ENCODE measurements around the gene ADAMTS19.
"Not testable (repeated sequence)": the region's sequence is repeated elsewhere in the genome, so short reads cannot be mapped to it uniquely, and the experiment has no call there.

The ADAMTS19 gene, protein sequence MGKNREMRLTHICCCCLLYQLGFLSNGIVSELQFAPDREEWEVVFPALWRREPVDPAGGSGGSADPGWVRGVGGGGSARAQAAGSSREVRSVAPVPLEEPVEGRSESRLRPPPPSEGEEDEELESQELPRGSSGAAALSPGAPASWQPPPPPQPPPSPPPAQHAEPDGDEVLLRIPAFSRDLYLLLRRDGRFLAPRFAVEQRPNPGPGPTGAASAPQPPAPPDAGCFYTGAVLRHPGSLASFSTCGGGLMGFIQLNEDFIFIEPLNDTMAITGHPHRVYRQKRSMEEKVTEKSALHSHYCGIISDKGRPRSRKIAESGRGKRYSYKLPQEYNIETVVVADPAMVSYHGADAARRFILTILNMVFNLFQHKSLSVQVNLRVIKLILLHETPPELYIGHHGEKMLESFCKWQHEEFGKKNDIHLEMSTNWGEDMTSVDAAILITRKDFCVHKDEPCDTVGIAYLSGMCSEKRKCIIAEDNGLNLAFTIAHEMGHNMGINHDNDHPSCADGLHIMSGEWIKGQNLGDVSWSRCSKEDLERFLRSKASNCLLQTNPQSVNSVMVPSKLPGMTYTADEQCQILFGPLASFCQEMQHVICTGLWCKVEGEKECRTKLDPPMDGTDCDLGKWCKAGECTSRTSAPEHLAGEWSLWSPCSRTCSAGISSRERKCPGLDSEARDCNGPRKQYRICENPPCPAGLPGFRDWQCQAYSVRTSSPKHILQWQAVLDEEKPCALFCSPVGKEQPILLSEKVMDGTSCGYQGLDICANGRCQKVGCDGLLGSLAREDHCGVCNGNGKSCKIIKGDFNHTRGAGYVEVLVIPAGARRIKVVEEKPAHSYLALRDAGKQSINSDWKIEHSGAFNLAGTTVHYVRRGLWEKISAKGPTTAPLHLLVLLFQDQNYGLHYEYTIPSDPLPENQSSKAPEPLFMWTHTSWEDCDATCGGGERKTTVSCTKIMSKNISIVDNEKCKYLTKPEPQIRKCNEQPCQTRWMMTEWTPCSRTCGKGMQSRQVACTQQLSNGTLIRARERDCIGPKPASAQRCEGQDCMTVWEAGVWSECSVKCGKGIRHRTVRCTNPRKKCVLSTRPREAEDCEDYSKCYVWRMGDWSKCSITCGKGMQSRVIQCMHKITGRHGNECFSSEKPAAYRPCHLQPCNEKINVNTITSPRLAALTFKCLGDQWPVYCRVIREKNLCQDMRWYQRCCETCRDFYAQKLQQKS
- total RNA-seq = 0 to 0.06 reads per million in 2 experiments

DNA sequence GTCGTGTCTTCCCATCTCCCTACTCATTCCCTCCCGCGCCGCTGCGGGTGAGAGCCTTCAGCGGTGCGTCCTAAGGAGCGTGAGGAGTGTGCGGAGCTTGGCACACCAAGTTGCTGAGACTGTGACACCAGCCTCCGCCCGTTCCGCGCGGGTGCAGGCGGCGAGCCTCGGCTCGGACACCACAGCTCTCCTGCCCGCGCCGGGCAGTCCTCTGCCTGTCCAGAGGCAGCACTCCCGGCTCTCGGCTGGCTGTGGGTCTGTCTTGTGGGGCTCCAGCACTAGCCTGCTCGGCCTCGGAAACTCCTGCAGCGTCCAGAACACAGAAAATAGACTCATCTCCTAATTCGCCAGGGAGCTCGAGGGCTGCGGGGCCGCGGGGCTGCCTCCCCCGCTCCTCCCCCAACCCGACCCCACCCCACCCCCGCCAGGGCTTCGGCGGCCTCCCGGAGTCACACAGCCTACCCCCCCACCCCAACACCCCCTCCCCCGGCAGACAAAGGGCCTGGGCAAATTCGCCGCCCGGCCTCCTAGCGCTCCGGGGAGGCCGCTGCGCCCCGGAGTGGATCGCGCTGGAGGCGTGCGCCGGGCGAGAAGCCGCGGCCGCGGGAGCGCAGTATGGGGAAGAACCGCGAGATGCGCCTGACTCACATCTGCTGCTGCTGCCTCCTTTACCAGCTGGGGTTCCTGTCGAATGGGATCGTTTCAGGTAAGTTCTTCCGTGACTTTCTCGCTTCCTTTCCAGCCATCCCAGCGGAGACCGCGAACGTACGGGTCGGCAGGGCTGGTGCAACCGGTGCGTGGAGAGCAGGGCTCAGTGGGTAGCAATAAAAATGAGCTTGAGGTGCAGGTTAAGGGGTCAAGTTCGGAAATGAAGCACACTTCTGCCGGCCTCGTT lies at the start of gene ADAMTS19:
Gene ADAMTS19, plus strand, starts transcription at position 522 of the 895 bp plus-strand sequence. Its CDS starts 94 bp downstream, at position 616.
- DNase-seq (ENCODE audit: low read depth) = no peak

DNA sequence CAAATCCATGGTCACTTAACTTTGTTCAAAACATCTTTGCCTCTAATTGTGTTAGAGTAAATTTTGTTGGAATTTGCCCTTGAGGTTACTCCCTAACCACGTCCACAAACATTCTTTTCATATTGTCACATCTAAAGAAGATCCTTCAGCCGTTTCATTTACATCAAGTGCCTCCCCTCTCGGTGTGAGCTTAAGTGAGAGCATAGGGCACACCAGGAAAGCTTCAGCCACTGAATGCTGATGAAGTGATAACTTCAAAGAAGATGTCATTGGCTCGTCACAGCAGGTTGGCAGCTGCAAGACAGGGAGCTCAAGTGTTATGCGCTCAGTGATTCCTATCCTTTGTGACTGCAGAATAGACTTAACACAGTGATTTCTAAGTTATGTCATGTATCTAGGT lies 49.6 kb upstream of the ADAMTS19 start:
- DNase-seq (ENCODE audit: low read depth) = no peak

DNA sequence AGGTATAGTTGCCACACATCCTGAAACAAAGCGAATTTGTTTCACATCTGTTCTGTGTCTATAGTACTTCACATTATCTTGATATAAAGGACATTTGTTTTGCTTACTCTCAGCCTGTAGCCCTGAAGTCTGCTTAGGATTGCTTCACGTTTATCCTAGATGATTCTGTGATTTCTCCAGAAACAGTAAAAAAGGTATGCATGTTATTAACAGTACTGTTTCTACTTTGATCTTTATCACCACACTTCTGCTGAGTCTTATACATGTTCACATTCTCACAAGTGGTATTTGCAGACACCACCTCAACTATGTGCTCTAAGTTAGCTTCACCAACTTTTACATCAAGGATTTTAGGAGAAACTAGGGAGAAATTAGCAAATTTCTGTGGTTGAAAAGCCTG lies 47.4 kb upstream of the ADAMTS19 start:
- DNase-seq (ENCODE audit: low read depth) = no peak

DNA sequence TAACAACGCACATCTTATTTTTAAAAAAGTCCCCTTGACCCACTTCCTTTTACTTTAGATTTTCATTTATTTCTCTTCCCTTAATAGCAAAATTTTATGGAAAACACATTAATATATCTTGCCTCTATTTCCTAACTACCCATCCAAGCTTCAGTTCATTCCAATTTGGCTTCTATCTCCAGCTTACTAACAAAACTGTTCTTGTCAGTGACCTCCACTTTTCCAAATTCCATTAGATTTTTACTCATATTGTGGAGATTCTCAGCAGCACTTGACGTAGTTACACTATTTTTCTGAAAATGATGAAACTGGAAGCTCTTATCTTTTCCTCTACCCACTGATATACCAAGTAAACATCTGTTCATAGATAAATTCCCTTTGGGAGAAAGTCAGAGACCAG lies 46.5 kb upstream of the ADAMTS19 start:
- no peak for DNase-seq (ENCODE audit: low read depth)

DNA sequence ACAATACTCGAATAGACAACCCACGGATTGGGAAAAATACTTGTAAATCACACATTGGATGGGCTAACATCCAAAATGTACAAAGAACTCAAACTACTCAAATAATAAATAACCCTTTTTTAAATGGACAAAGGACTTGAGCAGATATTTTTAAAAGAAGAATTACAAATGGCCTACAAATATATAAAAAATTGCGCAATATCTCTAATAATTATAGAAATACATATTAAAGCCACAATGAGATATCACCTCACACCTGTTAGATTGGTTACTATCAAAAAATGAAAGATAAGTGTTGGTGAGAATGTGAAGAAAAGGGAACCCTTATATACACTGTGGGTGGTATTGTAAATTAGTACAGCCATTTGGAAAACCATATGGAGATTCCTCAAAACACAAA lies 40.8 kb upstream of the ADAMTS19 start:
- DNase-seq (ENCODE audit: low read depth) = no peak

DNA sequence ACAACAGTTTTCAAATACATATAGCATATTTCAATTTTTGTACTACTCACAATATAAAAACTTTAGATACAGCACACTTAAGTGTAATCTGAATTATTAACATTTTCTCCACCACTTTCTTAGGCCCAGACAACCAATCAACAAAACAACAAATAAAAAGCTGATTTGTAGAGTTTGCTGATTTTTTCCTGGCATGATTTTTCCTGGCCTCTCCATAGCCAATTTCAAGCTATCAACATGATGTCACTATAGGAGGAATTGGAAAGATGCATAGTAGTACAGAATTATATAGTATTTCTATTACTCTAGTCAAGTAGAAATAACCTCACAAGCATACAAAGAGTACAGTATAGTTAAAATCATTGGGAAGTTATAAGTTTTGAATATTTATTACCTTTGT lies 35.1 kb upstream of the ADAMTS19 start:
- DNase-seq (ENCODE audit: low read depth) = no peak

DNA sequence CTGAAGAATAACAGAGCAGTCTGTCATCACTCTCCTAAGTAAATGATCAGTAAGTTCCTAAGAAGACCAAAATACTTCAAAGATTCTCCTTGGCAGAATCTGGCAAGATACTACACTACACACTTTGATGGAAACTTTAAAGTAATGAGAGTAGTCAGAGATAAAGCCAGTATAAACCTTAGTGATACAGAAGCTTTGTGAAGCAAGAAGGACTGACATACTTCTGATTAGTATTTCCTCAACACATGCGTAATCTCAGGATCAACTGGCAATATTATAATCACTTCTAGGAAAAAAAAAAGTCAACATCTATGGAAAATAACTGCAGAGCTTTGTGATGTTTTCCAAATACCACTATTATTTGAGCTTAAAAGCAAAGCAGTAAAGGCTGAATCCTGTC lies 34.0 kb upstream of the ADAMTS19 start:
- DNase-seq (ENCODE audit: low read depth) = no peak

DNA sequence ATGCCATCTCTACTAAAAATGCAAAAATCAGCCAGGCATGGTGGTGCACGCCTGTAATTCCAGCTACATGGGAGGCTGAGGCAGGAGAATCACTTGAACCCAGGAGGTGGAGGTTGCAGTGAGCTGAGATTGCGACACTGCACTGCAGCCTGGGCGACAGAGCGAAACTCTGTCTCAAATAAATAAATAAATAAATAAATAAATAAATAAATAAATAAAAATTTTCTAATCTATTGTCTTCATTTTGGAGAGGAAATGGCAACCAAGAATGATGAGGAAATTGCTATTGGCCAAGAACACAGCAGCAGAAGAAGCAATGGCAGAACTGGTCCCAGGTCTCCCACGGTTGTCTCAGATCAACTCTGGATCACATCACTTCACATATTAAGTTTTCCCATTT lies 31.5 kb upstream of the ADAMTS19 start:
- DNase-seq (ENCODE audit: low read depth) = not testable (repeated sequence)

DNA sequence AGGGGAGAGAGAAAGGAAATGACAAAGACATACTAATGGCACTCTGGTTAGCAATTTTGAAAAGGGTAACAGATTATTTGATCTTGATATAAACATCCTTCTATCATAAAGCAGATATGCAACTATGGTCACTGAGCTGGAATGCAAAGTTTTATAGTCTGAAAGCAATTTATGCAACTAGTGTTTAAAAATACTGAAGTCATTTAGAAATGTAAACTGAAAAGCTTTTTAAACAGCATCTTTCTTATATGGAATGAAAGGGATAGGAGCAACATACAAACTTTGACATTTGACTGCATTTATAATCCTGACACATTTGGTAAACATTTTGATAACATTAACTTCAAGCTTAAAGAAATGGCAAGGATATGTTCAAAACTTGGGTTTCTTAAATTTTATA lies 28.7 kb upstream of the ADAMTS19 start:
- no peak for DNase-seq (ENCODE audit: low read depth)

DNA sequence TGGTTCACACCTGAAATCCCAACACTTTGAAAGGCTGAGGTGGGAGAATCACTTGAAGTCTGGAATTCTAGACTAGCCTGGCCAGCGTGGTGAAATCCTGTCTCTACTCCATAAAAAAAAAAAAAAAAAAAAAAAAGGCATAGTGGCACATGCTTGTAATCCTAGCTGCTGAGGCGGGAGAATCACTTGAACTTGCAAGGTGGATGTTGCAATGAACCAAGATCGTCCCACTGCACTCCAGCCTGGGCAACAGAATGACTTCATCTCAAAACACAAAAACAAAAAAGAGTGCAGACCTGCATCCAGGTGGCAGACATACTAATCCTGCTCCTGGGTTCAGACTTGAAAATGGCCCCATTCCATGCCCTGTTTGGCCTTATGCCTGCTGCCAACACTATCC lies 21.8 kb upstream of the ADAMTS19 start:
- no peak for DNase-seq (ENCODE audit: low read depth)

DNA sequence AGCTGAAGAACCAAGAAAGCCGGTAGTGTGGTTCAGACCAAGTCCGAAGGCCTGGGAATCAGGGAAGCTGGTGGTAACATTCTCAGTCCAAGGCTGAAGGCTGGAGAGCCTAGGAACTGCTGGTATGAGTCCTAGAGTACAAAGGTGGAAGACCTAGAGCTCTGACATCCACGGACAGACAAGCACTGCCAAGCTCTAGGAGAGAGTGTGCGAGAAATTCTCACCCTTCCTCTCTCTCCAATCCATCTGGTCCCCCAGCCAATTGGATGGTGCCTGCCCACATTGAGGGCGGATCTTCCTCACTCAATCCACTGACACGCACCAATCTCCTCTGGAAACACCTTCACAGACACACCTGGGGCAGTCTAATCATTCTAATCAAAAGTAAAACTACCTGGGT lies 19.7 kb upstream of the ADAMTS19 start:
- no peak for DNase-seq (ENCODE audit: low read depth)

DNA sequence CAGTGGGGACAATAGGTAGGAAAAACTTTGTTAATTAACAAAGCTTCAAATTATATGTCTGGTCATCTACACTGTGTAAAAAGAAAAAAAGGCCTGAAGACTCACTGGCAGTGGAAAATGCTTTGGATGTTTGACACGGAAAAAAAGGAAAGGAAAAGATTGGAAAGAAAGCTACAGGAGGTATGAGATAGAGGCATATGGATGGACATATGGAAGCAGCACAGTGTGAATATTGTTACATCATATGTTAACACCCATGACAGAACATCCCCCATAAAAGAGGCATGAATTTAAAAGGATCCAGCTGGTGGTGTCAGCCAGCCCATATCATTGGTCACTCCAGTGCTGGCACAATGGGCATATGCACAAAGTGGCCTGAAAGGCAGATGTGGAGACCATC lies 19.0 kb upstream of the ADAMTS19 start:
- DNase-seq (ENCODE audit: low read depth) = no peak

DNA sequence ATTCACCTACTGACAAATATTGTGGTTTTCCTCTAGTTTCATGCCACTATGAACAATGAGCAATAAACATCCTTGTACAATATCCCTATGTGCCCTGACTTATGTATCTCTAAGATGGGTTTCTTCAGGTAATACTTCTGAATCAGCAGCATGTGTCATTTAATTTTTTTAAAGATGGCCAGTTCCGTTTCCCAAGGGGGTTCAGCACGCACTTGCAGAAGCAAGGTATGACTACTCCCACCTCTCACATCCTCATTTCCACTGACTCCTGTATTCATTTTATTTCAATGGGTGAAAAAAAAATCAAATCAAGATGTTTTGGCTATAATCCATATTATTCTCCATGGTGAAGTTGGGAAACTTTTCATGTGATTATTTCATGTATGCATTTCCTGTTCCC lies 14.7 kb upstream of the ADAMTS19 start:
- DNase-seq (ENCODE audit: low read depth) = no peak

DNA sequence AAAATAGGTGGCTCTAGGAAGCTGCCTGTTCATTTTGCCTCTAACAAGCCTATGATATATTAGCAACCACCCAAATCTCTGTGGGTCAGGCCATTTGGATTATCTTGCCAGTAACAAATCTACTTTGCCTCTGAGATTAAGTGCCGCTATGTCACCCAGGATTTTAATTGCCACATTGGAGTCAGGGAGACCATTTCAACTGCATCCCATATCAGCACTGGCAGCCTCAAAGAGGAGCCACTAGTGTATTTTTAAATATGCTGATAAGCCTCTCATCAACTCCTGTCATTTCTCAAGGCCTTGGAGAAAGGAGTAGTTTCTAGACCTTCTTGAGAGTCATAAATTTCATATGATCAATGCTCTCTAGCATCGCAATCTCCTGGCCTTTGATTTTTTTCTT lies 12.1 kb upstream of the ADAMTS19 start:
- DNase-seq (ENCODE audit: low read depth) = no peak

DNA sequence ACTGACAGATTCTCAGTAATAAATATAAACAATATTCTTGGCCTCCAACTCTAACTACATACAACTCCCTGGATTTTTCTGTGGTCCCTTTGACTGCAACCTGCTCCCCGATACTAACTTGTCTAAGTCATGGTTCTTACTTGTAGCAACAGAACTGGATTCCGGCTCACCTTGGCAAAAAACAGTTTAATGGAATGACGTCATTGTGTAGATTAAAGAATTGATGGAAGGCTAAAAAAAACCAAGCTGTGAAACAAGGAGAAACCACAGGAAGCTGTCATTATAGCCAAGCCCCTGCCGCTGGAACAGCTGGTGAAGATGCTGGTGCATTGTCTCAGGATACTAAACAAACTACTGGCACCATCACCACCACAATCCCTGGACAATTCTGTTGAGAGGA lies 11.4 kb upstream of the ADAMTS19 start:
- DNase-seq (ENCODE audit: low read depth) = no peak

DNA sequence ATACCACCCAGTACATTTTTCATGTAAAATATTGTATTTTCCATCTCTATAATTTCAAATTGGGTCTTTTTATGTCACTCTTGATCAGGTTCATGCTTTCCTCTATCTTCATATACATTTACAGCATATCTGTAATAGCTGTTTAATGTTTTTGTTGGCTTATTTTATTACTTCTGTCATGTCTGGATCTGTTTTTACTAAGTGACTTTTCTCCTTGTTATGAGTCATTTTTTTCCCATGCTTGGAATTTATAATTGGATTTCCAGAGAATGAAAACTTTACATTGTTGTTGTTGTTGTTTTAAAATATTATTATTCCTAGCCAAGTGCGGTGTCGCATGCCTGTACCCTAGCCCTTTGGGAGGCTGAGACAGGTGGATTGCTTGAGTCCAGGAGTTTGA lies 5.6 kb upstream of the ADAMTS19 start:
- DNase-seq (ENCODE audit: low read depth) = no peak

DNA sequence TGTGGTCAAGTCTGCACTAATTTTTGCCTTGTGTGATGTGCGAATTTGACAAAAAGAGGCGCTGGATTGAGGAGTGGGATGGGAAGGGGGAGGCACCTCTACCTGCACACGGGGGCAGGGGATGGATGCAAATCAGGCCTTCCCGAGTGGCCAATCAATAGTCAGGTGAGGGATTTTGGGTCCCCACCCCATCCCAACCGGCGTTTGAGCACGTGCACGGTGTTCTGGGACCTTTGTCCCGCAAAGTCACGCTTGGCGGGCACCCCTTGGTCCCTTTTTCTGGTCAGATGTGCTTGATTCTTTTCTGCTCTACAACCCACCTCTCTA lies 685 bp upstream of the ADAMTS19 start:
- DNase-seq (ENCODE audit: low read depth) = no peak

DNA sequence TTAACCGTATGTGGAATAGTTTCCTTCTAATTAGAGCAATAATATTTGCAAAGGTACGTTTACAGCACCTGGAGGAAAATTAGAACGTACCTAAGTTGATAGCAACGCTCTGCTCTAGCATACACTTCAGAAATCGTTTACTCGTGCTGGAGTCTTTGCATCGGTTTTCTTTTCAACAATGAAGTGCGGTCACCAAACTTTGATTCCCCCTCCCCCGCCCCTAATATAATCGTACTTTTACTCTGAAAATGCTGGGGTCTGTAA lies 506 bp downstream of the ADAMTS19 start:
- DNase-seq (ENCODE audit: low read depth) = no peak

DNA sequence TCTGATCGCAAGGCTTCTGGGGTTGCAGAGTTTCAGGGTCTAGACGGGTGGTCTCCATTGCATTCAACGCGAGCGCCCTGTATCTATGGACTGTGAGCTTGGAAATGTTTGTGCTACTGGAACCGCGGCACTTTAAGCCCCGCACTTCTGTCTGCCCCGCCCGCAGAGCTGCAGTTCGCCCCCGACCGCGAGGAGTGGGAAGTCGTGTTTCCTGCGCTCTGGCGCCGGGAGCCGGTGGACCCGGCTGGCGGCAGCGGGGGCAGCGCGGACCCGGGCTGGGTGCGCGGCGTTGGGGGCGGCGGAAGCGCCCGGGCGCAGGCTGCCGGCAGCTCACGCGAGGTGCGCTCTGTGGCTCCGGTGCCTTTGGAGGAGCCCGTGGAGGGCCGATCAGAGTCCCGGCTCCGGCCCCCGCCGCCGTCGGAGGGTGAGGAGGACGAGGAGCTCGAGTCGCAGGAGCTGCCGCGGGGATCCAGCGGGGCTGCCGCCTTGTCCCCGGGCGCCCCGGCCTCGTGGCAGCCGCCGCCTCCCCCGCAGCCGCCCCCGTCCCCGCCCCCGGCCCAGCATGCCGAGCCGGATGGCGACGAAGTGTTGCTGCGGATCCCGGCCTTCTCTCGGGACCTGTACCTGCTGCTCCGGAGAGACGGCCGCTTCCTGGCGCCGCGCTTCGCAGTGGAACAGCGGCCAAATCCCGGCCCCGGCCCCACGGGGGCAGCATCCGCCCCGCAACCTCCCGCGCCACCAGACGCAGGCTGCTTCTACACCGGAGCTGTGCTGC lies 1.0 kb downstream of the ADAMTS19 start:
- DNase-seq (ENCODE audit: low read depth) = no peak

DNA sequence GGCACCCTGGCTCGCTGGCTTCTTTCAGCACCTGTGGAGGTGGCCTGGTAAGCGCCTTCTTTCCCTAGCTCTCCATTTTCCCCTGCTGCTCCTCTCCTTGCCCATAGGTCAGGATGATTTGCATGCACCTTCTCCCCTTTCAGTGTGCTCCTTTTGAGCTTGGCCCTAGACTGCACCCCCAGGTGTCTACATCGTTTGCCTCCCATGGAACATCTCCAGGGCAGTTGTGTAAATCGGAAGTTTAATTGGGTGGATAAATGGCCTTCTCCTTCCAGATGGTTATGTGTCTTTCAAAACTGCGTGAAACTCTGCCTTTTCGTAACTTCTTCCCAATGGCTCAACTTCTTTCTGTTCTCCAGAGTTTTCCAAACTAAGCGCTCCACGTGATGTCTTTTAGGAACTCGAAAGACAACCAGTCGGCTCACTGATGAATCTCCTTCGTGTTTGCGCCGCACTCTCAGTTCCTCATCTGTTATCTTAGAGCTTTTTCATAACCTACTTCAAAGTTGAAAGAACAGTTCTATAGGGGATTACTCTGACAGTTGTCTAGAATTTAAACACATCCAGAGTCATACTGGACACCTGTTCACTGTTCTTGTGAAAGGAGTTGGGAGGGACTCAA lies 1.7 kb downstream of the ADAMTS19 start:
- DNase-seq (ENCODE audit: low read depth) = no peak
